ENCODE data around the gene RAB11FIP3. TPM values are rescaled to one million over a fixed set of nuclear protein-coding genes. Genes with fewer than 3 reads are reported as not detected.

RAB11FIP3 gene
- total RNA-seq, 1 donor from 2014 or later: 52.1 TPM

- Mint-ChIP-seq H3K4me1 (ENCODE audit: unreplicated experiment) (peaks cover 21% of the 10 kb centered on the region), H3K4me3 (no peak overlapping the region), H3K9me3 (no peaks in the 10 kb centered on the region), H3K27ac (no peak overlapping the region), H3K36me3 (peaks cover 21% of the 10 kb centered on the region), H3K27me3 (no peaks in the 10 kb centered on the region)
- DNase-seq (ENCODE audit: extremely low spot score, unreplicated experiment): no peak
- no peak for TF ChIP-seq CTCF (conservative IDR thresholded peaks at IDR 0.05)
Measured at GRCh38 chr16:441447-441846, 16.0 kb downstream of the RAB11FIP3 start.

GRCh38 chr16:442976-443375 is 17.5 kb downstream of the RAB11FIP3 start:
- DNase-seq (ENCODE audit: extremely low spot score, unreplicated experiment): no peak
- peaks cover 21% of the 10 kb centered on the region for H3K4me1 Mint-ChIP-seq (ENCODE audit: unreplicated experiment)
- H3K27me3 Mint-ChIP-seq: no peaks in the 10 kb centered on the region
- no peak for TF ChIP-seq CTCF (conservative IDR thresholded peaks at IDR 0.05)
- no peak overlapping the region for H3K4me3 Mint-ChIP-seq
- H3K9me3 Mint-ChIP-seq: no peaks in the 10 kb centered on the region
- H3K36me3 Mint-ChIP-seq: peaks cover 21% of the 10 kb centered on the region
- H3K27ac Mint-ChIP-seq: no peak overlapping the region

- Mint-ChIP-seq H3K4me3 (no peak overlapping the region), H3K27ac (peak overlapping the region; percentile 24), H3K27me3 (no peaks in the 10 kb centered on the region), H3K9me3 (no peaks in the 10 kb centered on the region), H3K4me1 (ENCODE audit: unreplicated experiment) (peaks cover 21% of the 10 kb centered on the region), H3K36me3 (peaks cover 19% of the 10 kb centered on the region)
- no peak for TF ChIP-seq CTCF (conservative IDR thresholded peaks at IDR 0.05)
- DNase-seq (ENCODE audit: extremely low spot score, unreplicated experiment): no peak
Measured at GRCh38 chr16:444027-444426, 18.6 kb downstream of the RAB11FIP3 start.

GRCh38 chr16:445566-445965 is 20.1 kb downstream of the RAB11FIP3 start:
- Mint-ChIP-seq H3K9me3 (peaks cover under 1% of the 10 kb centered on the region), H3K27me3 (no peaks in the 10 kb centered on the region), H3K4me3 (no peak overlapping the region), H3K4me1 (ENCODE audit: unreplicated experiment) (peaks cover 19% of the 10 kb centered on the region), H3K27ac (no peak overlapping the region), H3K36me3 (peaks cover 14% of the 10 kb centered on the region)
- TF ChIP-seq CTCF (conservative IDR thresholded peaks at IDR 0.05): no peak
- no peak for DNase-seq (ENCODE audit: extremely low spot score, unreplicated experiment)

- H3K27ac Mint-ChIP-seq: peak overlapping the region; percentile 75
- H3K36me3 Mint-ChIP-seq: peaks cover 7% of the 10 kb centered on the region
- H3K4me1 Mint-ChIP-seq (ENCODE audit: unreplicated experiment): peaks cover 9% of the 10 kb centered on the region
- H3K9me3 Mint-ChIP-seq: peaks cover 4% of the 10 kb centered on the region
- no peaks in the 10 kb centered on the region for H3K27me3 Mint-ChIP-seq
- no peak overlapping the region for H3K4me3 Mint-ChIP-seq
- no peak for DNase-seq (ENCODE audit: extremely low spot score, unreplicated experiment)
- TF ChIP-seq CTCF (conservative IDR thresholded peaks at IDR 0.05): no peak
Measured at GRCh38 chr16:450385-450784, 24.9 kb downstream of the RAB11FIP3 start.

All from type B pancreatic cell (in vitro differentiated cells).